T-cell (primary cell): ENCODE data around the gene SEMA4D. TPM values are rescaled to one million over a fixed set of nuclear protein-coding genes. Genes with fewer than 3 reads are reported as not detected.

Experiments used
- ATAC-seq, 4 experiments: fragments of 200-7000 bp in 3 of 4; fragments of 150-1000 bp in 1 of 4; cut with Tn5 transposase; replicated peaks in 1 of 4; 1 replicate in 3 of 4; 2 replicates in 1 of 4; pipeline ENCODE4 v1.10.0; 2021; ENCODE audit warnings: moderate library complexity in 3 of 4, mild to moderate bottlenecking in 2 of 4, moderate number of reproducible peaks in 1 of 4
- CTCF ChIA-PET, 2 donors: fragments of 300-600 bp; sonication (Branson Sonifier 250); formaldehyde crosslinking; loops; one replicate each; lab custom pipeline; 2022; ENCODE audit warnings: antibody characterized with exemption in 2 of 2; lab: Charles Lee
- POLR2A ChIA-PET, 2 donors: fragments of 300-600 bp; sonication (Branson Sonifier 250); formaldehyde crosslinking; loops; one replicate each; lab custom pipeline; 2022; ENCODE audit warnings: antibody characterized with exemption in 2 of 2; lab: Charles Lee
- DNase-seq, 35 experiments: peaks; one replicate each; pipeline versions ENCODE4 v3.0.0 to v3.0.0-alpha.2; 2013 to 2023
- H3K27ac ChIP-seq: one replicate; pipeline ENCODE4 v1.5.1; 2013; ENCODE audit warnings: low read length
- H3K27me3 ChIP-seq, 2 experiments: replicated peaks in 1 of 2; 1 replicate in 1 of 2; 2 replicates in 1 of 2; pipeline versions ENCODE4 v1.6.1 to v1.7.0; 2013; ENCODE audit warnings: low read length in 1 of 2, mixed read lengths in 1 of 2; ENCODE audit not compliant: control insufficient read depth in 2 of 2, insufficient read depth in 2 of 2; ENCODE audit errors: extremely low read depth in 1 of 2
- H3K36me3 ChIP-seq, 2 donors: 1 replicate in 1 of 2; 2 replicates in 1 of 2; pipeline versions ENCODE4 v1.6.1 to v1.7.0; 2013; ENCODE audit warnings: low read length in 1 of 2; ENCODE audit not compliant: control insufficient read depth in 2 of 2, insufficient read depth in 1 of 2; ENCODE audit errors: extremely low read depth in 1 of 2
- H3K4me1 ChIP-seq, 2 experiments: 1 replicate in 1 of 2; 2 replicates in 1 of 2; pipeline versions ENCODE4 v1.6.1 to v1.7.0; 2013; ENCODE audit warnings: low read length in 2 of 2, mixed read lengths in 1 of 2; ENCODE audit not compliant: insufficient read depth in 2 of 2, control insufficient read depth in 1 of 2; ENCODE audit errors: extremely low read depth in 1 of 2
- H3K4me3 ChIP-seq, 2 donors: 1 replicate in 1 of 2; 2 replicates in 1 of 2; pipeline versions ENCODE4 v1.5.1 to v1.7.0; 2013; ENCODE audit warnings: mild to moderate bottlenecking in 2 of 2, low read length in 1 of 2, moderate library complexity in 1 of 2; ENCODE audit not compliant: control insufficient read depth in 1 of 2; ENCODE audit errors: extremely low read depth in 1 of 2
- H3K9me3 ChIP-seq: 2 replicates; pipeline ENCODE4 v1.7.0; 2013
- H3K27ac Mint-ChIP-seq, 2 donors: one replicate each; pipeline ENCODE4 v1.8.0; 2020 to 2021; ENCODE audit warnings: mild to moderate bottlenecking in 2 of 2, mixed read lengths in 2 of 2
- H3K27me3 Mint-ChIP-seq, 2 donors: one replicate each; pipeline ENCODE4 v1.8.0; 2021 to 2022; ENCODE audit warnings: mixed read lengths in 2 of 2
- H3K36me3 Mint-ChIP-seq: one replicate; pipeline ENCODE4 v1.8.0; 2021; ENCODE audit warnings: mixed read lengths
- H3K4me1 Mint-ChIP-seq, 3 donors: one replicate each; pipeline ENCODE4 v1.8.0; 2020 to 2022; ENCODE audit warnings: mixed read lengths in 3 of 3, mild to moderate bottlenecking in 1 of 3
- H3K4me3 Mint-ChIP-seq, 3 donors: one replicate each; pipeline ENCODE4 v1.8.0; 2020 to 2022; ENCODE audit warnings: mild to moderate bottlenecking in 3 of 3, mixed read lengths in 3 of 3, moderate library complexity in 3 of 3
- H3K9me3 Mint-ChIP-seq, 3 donors: one replicate each; pipeline ENCODE4 v1.8.0; 2020 to 2022; ENCODE audit warnings: mixed read lengths in 3 of 3
- WGBS: methylation state at CpG from one replicate; pipeline ENCODE4 v1.1.5; 2013; ENCODE audit warnings: missing lambda C conversion rate; ENCODE audit not compliant: insufficient coverage; 5-methylcytosine and 5-hydroxymethylcytosine counted together
- total RNA-seq, 35 experiments: library from RNA in 6 of 35; stranded (reverse) in 6 of 35; fragments of 120-200 nt in 1 of 35; gene quantifications; one replicate each; pipeline versions ENCODE4 v1.2.1 to v1.2.4 and lab custom pipeline; 2013 to 2026

Gene SEMA4D
- total RNA-seq, 5 donors from 2014 or later (not counting 1 experiment from before 2014, with no cell fraction given) = 347 to 585 (median 434) TPM

- H3K36me3 ChIP-seq = peaks cover 2 to 18% of the 10 kb centered on the region in 2 donors
- ChIA-PET CTCF (no interaction called here), POLR2A (no interaction called here)
- Mint-ChIP-seq H3K27me3 (no peaks in the 10 kb centered on the region), H3K27ac (peak overlapping the region; percentile 90 to 95), H3K9me3 (no peaks in the 10 kb centered on the region), H3K36me3 (peaks cover 14% of the 10 kb centered on the region), H3K4me3 (peak overlapping the region; percentile 93 to 96 (median 93)), H3K4me1 (peaks cover 82 to 92% (median 90%) of the 10 kb centered on the region in 3 donors)
- peak overlapping the region; percentile 76 for H3K27ac ChIP-seq
- H3K4me3 ChIP-seq = peak overlapping the region in 1 of 2 donors; percentile 49
- peaks cover 68 to 84% of the 10 kb centered on the region in 2 experiments for H3K4me1 ChIP-seq
- ATAC-seq (no peak), DNase-seq (no peak)
- no CpG with 5 or more reads among the region's 2 CpGs for WGBS
- no peaks in the 10 kb centered on the region for H3K9me3 ChIP-seq
- no peaks in the 10 kb centered on the region for H3K27me3 ChIP-seq
Observed at GRCh38 chr9:89493671-89494070, 4.2 kb downstream of the SEMA4D start.

GRCh38 chr9:89493181-89493580 lies 4.7 kb downstream of the SEMA4D start:
- Mint-ChIP-seq H3K36me3 (peaks cover 16% of the 10 kb centered on the region), H3K4me1 (peaks cover 82 to 92% (median 90%) of the 10 kb centered on the region in 3 donors), H3K4me3 (peak overlapping the region; percentile 93 to 96 (median 93)), H3K27ac (peak overlapping the region; percentile 90 to 95), H3K9me3 (no peaks in the 10 kb centered on the region), H3K27me3 (no peaks in the 10 kb centered on the region)
- DNase-seq (no peak), ATAC-seq (no peak)
- H3K27ac ChIP-seq = peak overlapping the region; percentile 76
- ChIA-PET POLR2A (no interaction called here), CTCF (no interaction called here)
- 40% methylated on average over 5 of the region's 6 CpGs for WGBS
- H3K9me3 ChIP-seq = no peaks in the 10 kb centered on the region
- peaks cover 2 to 18% of the 10 kb centered on the region in 2 donors for H3K36me3 ChIP-seq
- H3K4me3 ChIP-seq = peak overlapping the region in 1 of 2 donors; percentile 49
- no peaks in the 10 kb centered on the region for H3K27me3 ChIP-seq
- peaks cover 63 to 83% of the 10 kb centered on the region in 2 experiments for H3K4me1 ChIP-seq

- Histone ChIP-seq H3K36me3 (peaks cover 2 to 18% of the 10 kb centered on the region in 2 donors), H3K4me1 (peaks cover 68 to 82% of the 10 kb centered on the region in 2 experiments), H3K27me3 (no peaks in the 10 kb centered on the region), H3K27ac (peak overlapping the region; percentile 76), H3K9me3 (no peaks in the 10 kb centered on the region), H3K4me3 (no peak overlapping the region)
- Mint-ChIP-seq H3K36me3 (peaks cover 20% of the 10 kb centered on the region), H3K27me3 (no peaks in the 10 kb centered on the region), H3K4me1 (peaks cover 87 to 94% (median 94%) of the 10 kb centered on the region in 3 donors), H3K9me3 (no peaks in the 10 kb centered on the region), H3K4me3 (peak overlapping the region; percentile 93 to 96 (median 93)), H3K27ac (peak overlapping the region; percentile 90 to 95)
- POLR2A ChIA-PET = no interaction called here
- CTCF ChIA-PET = interaction anchor here (0.7 to 1.0 kb wide), 2 partner anchors 9 to 37 kb away, joined by 3 read pairs; no protein-coding TSS in a partner anchor
- WGBS = 87% methylated on average over 8 of the region's 9 CpGs
- ATAC-seq (no peak), DNase-seq (no peak)
Observed at GRCh38 chr9:89492586-89492985, 5.3 kb downstream of the SEMA4D start.

GRCh38 chr9:89491694-89492093 lies 6.2 kb downstream of the SEMA4D start:
- peak overlapping the region; percentile 90 to 95 for H3K27ac Mint-ChIP-seq
- DNase-seq = peak in 2 of 35 experiments; percentile 29 to 42
- Histone ChIP-seq H3K27me3 (no peaks in the 10 kb centered on the region), H3K36me3 (peaks cover 2 to 18% of the 10 kb centered on the region in 2 donors), H3K4me3 (peak overlapping the region; percentile 4 to 6), H3K27ac (peak overlapping the region; percentile 76), H3K9me3 (no peaks in the 10 kb centered on the region), H3K4me1 (peaks cover 74 to 80% of the 10 kb centered on the region in 2 experiments)
- H3K36me3 Mint-ChIP-seq = peaks cover 20% of the 10 kb centered on the region
- ChIA-PET POLR2A (no interaction called here), CTCF (interaction anchor here (0.7 to 1.0 kb wide), 3 partner anchors 9 to 38 kb away, joined by 3 to 4 read pairs (median 3); no protein-coding TSS in a partner anchor)
- H3K27me3 Mint-ChIP-seq = no peaks in the 10 kb centered on the region
- H3K4me3 Mint-ChIP-seq = peak overlapping the region; percentile 93 to 96 (median 93)
- ATAC-seq = peak in 3 of 4 experiments; percentile 40 to 41 (median 41)
- no peaks in the 10 kb centered on the region for H3K9me3 Mint-ChIP-seq
- H3K4me1 Mint-ChIP-seq = peaks cover 96 to 99% (median 99%) of the 10 kb centered on the region in 3 donors
- 24% methylated on average over 9 of the region's 9 CpGs for WGBS

- POLR2A ChIA-PET = interaction anchor here (0.5 to 1.6 kb wide), 19 partner anchors 11 to 1514 kb away, joined by 3 to 7 read pairs (median 4); no protein-coding TSS in a partner anchor
- Mint-ChIP-seq H3K36me3 (peaks cover 28% of the 10 kb centered on the region), H3K27me3 (no peaks in the 10 kb centered on the region), H3K4me3 (peak overlapping the region; percentile 67 to 96 (median 93)), H3K4me1 (peaks cover 97 to 98% (median 98%) of the 10 kb centered on the region in 3 donors), H3K9me3 (peaks cover 0 to 5% (median 0%) of the 10 kb centered on the region in 3 donors), H3K27ac (peak overlapping the region; percentile 90 to 95)
- no peaks in the 10 kb centered on the region for H3K9me3 ChIP-seq
- DNase-seq = peak in 10 of 35 experiments; percentile 28 to 88 (median 54)
- ATAC-seq = peak; percentile 78 to 91 (median 82)
- H3K4me1 ChIP-seq = peaks cover 74 to 79% of the 10 kb centered on the region in 2 experiments
- H3K27me3 ChIP-seq = no peaks in the 10 kb centered on the region
- H3K27ac ChIP-seq = peak overlapping the region; percentile 76
- H3K36me3 ChIP-seq = peaks cover 2 to 19% of the 10 kb centered on the region in 2 donors
- CTCF ChIA-PET = interaction anchor here (0.6 to 2.3 kb wide), 11 partner anchors 9 to 115 kb away, joined by 3 to 27 read pairs (median 5); partner anchors contain the start of genes GADD45G (in 1 of the 2) and SEMA4D (in 1 of the 2)
- no CpG with 5 or more reads among the region's 13 CpGs for WGBS
- peak overlapping the region in 1 of 2 donors; percentile 21 for H3K4me3 ChIP-seq
Observed at GRCh38 chr9:89489548-89490530, 8.1 kb downstream of the SEMA4D start.
